Measurements from ENCODE around the gene ENDOD1. TPM values are rescaled to one million over a fixed set of nuclear protein-coding genes. Genes with fewer than 3 reads are reported as not detected.

ENDOD1 gene
- total RNA-seq, 1 donor from 2014 or later: 29.8 TPM

- H3K4me2 ChIP-seq (ENCODE audit: low read length): peak overlapping the region; percentile 30
- Mint-ChIP-seq H3K36me3 (ENCODE audit: low read depth, unreplicated experiment) (peaks cover 2% of the 10 kb centered on the region), H3K9me3 (ENCODE audit: unreplicated experiment) (no peaks in the 10 kb centered on the region), H3K27me3 (ENCODE audit: low read depth, unreplicated experiment) (no peaks in the 10 kb centered on the region), H3K27ac (ENCODE audit: unreplicated experiment) (no peak overlapping the region), H3K4me3 (ENCODE audit: unreplicated experiment) (no peak overlapping the region), H3K4me1 (ENCODE audit: low read depth, unreplicated experiment) (peaks cover 37% of the 10 kb centered on the region)
- DNase-seq (ENCODE audit: low read depth) (peak; percentile 39), FAIRE-seq (no peak)
- H4K20me1 ChIP-seq (ENCODE audit: insufficient read depth, low read length): no peaks in the 10 kb centered on the region
- no peaks in the 10 kb centered on the region for H3K79me2 ChIP-seq (ENCODE audit: insufficient read depth, low read length)
- H3K4me3 ChIP-seq (ENCODE audit: insufficient read depth, low read depth, low read length): no peak overlapping the region
- H2AFZ ChIP-seq (ENCODE audit: low read depth, low read length): no peak overlapping the region
- no peaks in the 10 kb centered on the region for H3K9me3 ChIP-seq (ENCODE audit: insufficient read depth, low read depth, low read length)
- H3K36me3 ChIP-seq (ENCODE audit: insufficient read depth, low read length): no peaks in the 10 kb centered on the region
- no peak overlapping the region for H3K9ac ChIP-seq (ENCODE audit: low read length)
- no peak overlapping the region for H3K27ac ChIP-seq (ENCODE audit: low read depth, low read length)
- H3K4me1 ChIP-seq (ENCODE audit: insufficient read depth, low read length): peaks cover 24% of the 10 kb centered on the region
- H3K27me3 ChIP-seq (ENCODE audit: insufficient read depth, low read length): no peaks in the 10 kb centered on the region
- no peak for TF ChIP-seq EZH2 (IDR thresholded peaks at IDR 0.05; ENCODE audit: insufficient read depth, low read length)
- no peak for TF ChIP-seq CTCF (IDR thresholded peaks at IDR 0.05; ENCODE audit: insufficient read depth, low read depth, low read length)
These were observed 54.9 kb downstream of the ENDOD1 start for GRCh38 chr11:95144313-95145235.

- Mint-ChIP-seq H3K4me1 (ENCODE audit: low read depth, unreplicated experiment) (peaks cover 38% of the 10 kb centered on the region), H3K36me3 (ENCODE audit: low read depth, unreplicated experiment) (peaks cover 2% of the 10 kb centered on the region), H3K27me3 (ENCODE audit: low read depth, unreplicated experiment) (no peaks in the 10 kb centered on the region), H3K9me3 (ENCODE audit: unreplicated experiment) (no peaks in the 10 kb centered on the region), H3K27ac (ENCODE audit: unreplicated experiment) (no peak overlapping the region), H3K4me3 (ENCODE audit: unreplicated experiment) (no peak overlapping the region)
- Histone ChIP-seq H4K20me1 (ENCODE audit: insufficient read depth, low read length) (no peaks in the 10 kb centered on the region), H2AFZ (ENCODE audit: low read depth, low read length) (no peak overlapping the region), H3K9ac (ENCODE audit: low read length) (no peak overlapping the region), H3K27ac (ENCODE audit: low read depth, low read length) (no peak overlapping the region), H3K9me3 (ENCODE audit: insufficient read depth, low read depth, low read length) (no peaks in the 10 kb centered on the region), H3K4me1 (ENCODE audit: insufficient read depth, low read length) (peaks cover 33% of the 10 kb centered on the region), H3K4me3 (ENCODE audit: insufficient read depth, low read depth, low read length) (no peak overlapping the region), H3K79me2 (ENCODE audit: insufficient read depth, low read length) (no peaks in the 10 kb centered on the region), H3K27me3 (ENCODE audit: insufficient read depth, low read length) (no peaks in the 10 kb centered on the region), H3K4me2 (ENCODE audit: low read length) (no peak overlapping the region), H3K36me3 (ENCODE audit: insufficient read depth, low read length) (no peaks in the 10 kb centered on the region)
- no peak for DNase-seq (ENCODE audit: low read depth)
- no peak for TF ChIP-seq CTCF (IDR thresholded peaks at IDR 0.05; ENCODE audit: insufficient read depth, low read depth, low read length)
- TF ChIP-seq EZH2 (IDR thresholded peaks at IDR 0.05; ENCODE audit: insufficient read depth, low read length): no peak
- FAIRE-seq: no peak
These were observed 55.9 kb downstream of the ENDOD1 start for GRCh38 chr11:95145430-95146060.

All from astrocyte (in vitro differentiated cells and primary cell).